NOMO-1 (cell line): ENCODE measurements around the gene SYCE3.

Experiments
- DNase-seq, 2 experiments: peaks; one replicate each; lab custom pipeline; 2025; ENCODE audit not compliant: unreplicated experiment in 2 of 2; lab: John Stamatoyannopoulos, UW

SYCE3 gene

DNA sequence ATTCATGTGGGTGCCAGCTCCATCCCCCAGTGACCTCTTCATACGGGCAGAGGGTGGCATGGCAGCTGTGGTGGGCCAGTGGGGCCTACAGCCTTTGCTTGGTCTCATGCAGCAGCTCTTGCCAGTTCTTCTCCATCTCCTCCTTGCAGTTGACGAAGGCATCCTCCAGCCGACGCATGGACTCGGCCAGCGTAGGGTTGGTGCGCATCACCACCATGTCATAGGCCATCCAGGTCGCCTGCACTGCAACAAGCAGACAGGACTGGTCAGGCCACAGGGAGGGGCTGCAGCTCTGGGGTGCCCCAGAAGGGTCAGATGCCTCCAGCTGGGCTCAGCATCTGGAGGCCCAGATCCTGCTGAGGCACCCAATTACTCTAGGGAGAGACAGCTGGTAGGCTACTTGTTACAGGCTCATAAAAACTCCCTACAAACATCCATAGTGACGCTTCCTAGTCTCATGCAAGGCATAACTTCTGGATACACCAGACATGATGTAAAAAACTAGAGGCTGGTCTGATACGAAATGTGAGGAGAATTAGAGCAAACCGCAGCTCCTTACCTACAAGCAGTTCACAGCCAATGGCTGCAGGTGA lies 11.5 kb downstream of the SYCE3 start:
- DNase-seq = no peak

DNA sequence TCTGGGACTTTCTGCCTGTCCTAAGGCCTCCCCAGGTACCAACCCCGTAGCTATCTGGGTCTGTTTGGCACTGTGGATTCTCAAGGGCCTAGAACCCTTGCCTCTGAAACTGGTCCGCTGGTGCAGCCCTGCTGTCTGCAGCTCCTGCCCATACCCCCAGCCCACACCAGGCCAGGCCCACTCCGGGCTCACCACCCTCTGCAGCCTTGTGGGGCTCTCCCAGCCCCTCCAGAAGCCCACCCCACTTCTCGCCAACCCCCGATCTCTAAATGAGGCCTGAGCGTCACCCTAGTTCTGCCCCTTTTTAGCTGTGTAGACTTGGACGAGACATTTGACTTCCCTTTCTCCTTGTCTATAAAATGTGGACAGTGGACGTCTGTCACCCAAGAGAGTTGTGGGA lies 12.3 kb downstream of the SYCE3 start:
- no peak for DNase-seq

DNA sequence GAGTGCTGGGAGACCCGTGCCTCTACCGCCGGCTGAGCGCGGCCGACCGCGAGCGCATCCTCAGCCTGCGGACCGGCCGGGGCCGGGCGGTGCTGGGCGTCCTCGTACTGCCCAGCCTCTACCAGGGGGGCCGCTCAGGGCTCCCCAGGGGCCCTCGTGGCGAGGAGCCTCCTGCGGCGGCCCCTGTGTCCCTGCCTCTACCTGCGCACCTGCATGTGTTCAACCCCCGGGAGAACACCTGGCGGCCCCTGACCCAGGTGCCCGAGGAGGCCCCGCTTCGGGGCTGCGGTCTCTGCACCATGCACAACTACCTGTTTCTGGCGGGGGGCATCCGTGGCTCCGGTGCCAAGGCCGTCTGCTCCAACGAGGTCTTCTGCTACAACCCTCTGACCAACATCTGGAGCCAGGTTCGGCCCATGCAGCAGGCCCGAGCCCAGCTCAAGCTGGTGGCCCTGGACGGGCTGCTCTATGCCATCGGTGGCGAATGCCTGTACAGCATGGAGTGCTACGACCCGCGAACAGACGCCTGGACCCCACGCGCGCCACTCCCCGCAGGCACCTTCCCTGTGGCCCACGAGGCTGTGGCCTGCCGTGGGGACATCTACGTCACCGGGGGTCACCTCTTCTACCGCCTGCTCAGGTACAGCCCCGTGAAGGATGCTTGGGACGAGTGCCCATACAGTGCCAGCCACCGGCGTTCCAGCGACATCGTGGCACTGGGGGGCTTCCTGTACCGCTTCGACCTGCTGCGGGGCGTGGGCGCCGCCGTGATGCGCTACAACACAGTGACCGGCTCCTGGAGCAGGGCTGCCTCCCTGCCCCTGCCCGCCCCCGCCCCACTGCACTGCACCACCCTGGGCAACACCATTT lies 13.6 kb downstream of the SYCE3 start:
- DNase-seq = no peak

DNA sequence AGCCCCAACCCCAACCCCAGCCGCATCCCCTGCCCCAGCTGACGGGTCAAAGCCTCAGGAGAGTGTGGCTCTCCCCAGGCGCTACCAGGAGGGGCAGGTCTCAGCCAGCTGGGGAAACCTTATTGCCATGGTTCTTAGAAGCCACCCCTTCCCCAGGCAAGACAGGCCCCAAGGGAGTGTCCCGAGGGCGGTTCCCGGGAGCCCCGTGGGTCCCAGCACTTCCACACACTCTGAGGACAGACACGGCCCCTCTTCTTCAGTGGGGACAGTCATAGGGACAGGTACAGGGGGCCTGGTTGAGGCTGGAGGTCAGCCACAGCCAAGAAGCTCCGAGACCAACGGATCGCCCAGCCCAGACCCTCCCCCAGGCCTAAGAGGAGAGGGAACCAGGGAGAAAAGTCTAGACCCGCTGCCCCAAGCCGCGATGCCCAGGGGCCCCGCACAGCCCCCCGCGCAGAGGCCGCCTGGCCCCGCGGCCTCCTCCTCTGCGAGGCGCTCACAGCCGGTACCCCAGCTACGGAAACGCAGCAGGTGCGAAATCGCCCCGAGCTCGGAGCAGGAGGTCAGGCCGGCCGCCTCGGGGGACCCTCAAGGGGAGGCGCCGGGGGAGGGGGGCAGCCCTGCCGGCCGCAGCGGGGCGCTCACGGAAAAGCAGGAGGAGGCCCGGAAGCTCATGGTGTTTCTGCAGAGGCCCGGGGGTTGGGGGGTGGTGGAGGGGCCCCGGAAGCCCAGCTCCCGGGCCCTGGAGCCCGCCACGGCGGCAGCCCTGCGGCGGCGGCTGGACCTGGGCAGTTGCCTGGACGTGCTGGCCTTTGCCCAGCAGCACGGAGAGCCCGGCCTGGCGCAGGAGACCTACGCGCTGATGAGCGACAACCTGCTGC lies 14.4 kb downstream of the SYCE3 start:
- DNase-seq = no peak

DNA sequence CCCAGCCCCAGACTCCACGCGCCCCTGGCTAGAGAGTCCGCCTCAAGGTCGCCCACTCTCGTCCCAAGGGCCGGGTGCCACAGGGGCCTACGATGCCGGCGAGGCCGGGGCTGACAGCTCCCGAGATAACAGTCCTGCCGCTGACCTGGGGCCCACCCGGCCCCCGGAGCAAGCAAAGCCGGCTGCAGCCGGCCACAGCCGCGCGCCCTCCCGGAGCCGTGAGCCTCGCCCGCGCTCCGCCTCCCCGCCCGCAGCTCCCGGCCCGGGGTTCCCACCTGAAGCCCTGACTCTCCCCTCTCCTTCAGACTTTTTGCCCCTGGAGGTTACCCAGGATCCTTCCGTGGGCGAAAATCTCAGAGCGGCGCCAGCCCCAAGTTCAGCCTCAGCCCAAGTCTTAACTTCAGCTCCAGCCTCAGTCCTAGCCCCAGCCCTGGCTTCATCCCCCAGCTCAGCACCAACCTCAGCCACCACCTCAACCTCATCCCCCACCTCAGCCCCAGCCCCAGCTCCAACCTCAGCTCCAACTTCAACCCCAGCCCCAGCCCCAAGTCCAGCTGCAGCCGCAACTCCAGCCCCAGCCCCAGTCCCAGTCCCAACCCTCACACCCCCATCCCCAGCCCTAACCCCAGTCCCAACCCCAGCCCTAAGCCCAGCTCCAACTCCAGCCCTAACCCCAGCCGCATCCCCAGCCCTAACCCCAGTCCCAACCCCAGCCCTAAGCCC lies 15.3 kb downstream of the SYCE3 start:
- no peak for DNase-seq

DNA sequence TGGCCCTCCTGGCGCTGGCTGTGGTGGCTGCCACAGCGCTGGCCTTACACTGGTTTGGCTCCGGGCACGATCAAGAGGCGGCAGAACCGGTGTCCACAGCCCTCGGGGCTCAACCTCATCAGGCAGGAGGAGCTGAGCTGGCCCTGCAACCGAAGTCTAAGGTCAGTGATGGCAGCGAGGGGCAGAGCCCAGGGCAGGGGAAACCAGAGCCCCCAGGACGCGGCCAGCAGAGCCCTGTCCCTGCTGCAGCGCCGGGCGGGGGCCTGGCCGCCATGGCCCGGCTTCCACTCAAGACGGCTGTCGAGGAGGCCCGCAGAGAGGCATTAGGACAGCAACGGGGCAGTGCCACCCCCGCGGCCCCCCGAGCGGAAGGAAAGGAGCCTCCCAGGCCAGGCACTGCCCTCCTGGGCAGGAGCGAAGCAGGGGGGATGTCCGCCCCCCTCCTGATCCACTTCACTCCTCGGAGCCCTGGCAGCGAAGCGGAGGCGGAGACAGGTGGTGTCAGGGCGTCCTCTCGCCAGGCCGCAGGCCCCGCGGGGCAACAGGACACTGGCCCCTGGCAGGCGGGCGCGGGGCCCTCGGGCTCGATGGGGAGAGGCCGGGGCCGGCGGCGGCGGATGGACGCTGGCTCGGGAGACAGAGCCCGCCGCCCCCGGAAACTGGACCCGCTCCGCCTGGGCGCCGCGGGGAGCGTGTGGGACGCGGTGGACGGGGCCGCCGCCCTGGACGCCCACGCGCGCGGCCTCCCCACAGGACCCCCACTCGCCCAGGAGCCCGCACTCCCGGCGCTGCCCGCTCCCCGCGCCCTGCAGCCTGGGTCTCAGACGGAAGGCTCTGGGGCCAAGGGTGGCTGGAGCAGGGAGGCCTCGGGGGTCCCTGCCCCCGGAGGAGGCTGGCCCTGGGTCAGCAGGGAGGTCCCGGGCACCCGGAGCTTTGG lies 16.1 kb downstream of the SYCE3 start:
- no peak for DNase-seq

DNA sequence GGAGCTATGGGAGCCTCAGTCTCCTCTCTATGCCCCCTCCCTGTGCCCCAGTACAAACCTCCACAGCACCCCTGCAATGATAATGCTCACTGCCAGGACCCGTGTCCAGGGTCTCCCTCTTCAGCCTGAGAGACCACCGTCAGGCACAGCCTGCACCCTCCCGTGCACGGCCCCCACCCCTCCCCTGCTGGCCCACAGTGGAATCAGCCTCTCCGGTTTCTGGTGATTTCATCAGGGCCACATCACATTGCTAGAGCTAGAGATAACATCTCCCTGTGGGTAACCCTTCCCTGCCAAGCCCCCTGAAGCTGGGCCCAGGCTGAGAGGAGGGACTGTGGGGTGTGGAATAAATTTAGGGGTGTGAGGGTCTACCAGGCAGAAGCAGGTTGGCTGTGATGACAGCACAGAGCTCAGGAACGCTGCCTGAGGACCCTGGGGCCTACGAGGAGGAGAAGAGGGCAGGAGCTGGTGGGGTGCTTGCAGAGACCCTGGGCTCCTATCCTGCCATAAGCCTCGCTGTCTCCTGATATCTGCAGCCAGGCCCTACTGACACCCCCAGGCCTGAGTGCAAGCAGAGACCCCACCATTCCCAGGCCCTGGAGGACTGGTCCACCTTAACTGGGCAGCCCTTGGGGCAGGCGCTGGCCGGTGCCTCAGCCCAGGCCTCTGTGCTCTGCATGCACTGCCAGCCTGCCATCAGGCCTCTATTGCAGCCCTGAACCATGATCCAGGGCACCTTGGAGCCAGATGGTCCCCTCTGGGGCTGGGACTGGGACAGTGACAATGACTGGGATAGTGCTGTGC lies 17.0 kb downstream of the SYCE3 start, which contains the start of gene KLHDC7B:
TSS of gene KLHDC7B (plus strand) at position 378 of the 804 bp plus-strand sequence. CDS start at position 723, 345 bp downstream.
- no peak for DNase-seq

DNA sequence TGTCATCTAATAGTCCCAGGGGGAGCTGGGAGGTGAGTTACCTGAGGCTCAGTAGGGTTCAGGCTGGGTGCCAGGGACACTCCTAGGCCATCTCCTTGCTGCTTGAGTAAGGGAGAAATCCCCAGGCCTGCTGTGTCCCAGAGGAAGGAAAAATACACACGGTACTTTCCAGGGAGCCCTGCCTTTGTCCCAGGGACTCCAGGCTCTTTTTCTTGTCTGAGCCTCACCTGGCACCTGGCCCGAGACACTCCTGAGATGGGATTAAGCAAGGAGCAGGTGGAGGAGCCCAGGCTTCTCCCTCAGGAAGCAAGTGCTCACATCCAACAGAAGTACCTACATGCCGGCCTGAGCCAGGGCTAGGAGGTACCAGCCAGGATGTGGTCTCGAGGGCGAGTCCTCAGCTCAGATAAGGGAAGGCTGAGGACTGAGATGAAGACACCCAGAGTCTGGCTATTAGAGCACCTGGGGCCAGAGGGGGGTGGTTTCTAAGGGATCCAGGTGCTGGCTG lies 17.9 kb downstream of the SYCE3 start:
- no peak for DNase-seq

DNA sequence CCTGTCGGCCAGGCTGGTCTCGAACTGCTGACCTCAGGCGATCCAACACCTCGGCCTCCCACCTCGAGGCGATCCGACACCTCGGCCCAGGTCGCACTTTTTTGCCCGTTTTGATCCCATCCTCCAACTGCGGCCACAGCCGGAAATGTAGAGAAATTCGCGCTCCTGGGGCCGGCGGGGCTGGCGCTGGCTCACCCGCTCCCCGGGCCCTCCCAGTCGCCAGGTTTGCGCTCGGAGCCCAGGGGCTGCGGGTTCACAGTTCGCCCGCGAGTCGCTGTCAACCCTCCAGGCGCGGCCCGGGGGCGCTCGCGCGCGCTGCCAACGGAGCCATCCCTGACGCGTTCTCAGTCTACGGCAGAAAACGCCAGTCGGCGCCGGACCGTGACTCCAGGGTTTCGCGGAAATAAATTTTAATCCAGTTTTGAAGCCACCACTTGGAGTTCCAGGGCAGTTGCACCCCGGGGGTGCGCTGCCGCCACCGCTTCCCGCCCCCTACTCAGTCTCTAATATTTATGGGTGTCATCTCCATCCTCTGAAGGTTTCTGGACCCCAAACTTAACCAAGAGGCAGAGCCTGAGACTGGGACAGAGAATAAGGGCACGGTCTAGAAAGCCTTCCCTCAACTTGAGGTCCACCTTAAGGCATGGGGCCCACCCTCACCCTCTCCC lies 18.5 kb downstream of the SYCE3 start:
- DNase-seq = peak; percentile 79 to 81

DNA sequence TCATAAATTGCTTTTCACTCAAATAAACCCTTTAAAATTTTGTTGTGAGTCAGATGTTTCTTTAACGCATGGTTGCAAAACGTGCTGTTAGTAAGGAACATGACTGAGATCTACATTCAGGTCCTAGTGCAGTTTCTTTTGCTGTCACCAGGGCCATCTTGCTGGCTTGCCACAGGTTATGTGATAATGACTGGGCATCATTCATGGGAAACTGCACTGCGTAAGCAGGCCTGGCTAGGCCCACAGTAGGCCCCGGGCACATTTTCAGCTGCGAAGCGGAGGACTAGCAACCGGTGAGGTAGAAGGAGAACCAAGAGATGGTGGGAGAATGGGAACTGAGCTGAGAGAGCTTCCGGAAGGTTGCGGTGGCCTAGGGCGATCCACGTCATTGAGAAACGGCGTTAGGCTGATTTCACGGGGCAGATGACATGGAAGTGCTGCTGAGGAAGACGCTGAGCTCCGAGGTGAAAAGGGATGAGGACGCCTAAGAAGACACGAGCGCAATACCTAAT lies 20.2 kb downstream of the SYCE3 start:
- DNase-seq = peak; percentile 75 to 94

DNA sequence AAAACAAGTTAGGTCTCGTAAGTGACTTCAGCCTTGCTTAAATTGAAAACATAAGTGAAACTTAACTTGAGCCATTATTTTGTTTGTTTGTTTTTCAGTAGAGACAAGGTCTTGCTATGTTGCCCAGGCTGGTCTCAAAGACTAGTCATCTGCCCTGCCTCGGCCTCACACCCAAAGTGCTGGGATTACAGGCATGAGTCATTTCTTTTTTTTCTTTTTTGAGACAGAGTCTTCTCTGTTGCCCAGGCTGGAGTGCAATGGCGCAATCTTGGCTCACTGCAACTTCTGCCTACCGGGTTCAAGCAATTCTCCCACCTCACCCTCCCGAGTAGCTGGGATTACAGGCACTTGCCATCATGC lies 21.1 kb downstream of the SYCE3 start:
- peak; percentile 68 to 78 for DNase-seq

DNA sequence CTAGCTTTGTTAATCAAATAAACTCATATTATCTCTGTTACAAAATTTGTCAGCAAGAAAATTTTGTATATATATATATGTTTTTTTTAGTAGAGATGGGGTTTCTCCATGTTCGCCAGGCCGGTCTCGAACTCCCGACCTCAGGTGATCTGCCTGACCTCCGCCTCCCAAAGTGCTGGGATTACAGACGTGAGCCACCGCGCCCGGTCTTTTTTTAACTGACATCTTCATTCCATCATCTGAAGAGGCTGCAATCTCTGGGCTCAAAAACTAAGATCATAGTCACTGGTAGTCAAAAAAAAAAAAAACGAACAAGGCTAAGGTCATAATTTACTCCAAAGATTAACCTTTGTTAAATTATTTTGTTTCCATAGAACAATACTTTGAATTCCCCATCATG lies 22.3 kb downstream of the SYCE3 start:
- DNase-seq = no peak

DNA sequence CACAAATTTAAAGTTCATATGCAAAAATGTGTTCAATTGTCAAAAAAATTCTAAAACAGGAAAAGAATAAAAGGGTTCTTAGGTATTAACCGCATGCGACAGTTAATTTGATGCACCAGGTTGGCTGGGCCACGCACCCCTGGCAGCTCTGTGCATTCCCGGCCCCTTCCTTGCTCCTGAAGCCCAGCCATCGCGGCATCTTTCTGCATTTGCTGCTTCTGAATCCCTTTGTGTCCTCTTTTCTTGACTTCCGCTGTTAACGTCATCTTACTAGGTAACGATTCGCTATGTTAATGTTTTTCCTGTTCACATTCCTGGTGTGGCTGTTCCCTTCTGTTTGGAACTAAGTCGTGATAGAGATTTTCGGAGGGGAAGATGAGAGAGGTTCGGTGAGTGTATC lies 25.0 kb downstream of the SYCE3 start:
- DNase-seq = peak in 1 of 2 experiments; percentile 40

DNA sequence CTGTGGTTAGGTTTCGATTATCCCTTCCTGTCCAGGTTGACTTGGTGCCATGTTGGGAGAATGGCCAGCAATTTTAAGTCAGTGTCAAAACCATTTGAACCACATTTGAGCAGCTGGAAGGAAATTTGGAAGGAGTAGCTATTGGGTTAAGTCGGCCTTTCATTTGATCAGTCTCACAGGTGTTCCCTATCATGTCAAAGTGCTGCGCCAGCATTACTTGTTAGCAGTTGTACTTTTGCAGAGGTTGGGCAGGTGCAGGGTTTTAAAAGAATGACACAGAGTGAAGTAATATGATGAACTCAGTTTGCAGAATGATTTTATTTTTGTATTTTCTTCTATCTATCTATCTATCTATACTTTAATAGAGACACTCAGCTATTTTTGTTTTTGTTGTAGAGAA lies 26.5 kb downstream of the SYCE3 start:
- DNase-seq = no peak

DNA sequence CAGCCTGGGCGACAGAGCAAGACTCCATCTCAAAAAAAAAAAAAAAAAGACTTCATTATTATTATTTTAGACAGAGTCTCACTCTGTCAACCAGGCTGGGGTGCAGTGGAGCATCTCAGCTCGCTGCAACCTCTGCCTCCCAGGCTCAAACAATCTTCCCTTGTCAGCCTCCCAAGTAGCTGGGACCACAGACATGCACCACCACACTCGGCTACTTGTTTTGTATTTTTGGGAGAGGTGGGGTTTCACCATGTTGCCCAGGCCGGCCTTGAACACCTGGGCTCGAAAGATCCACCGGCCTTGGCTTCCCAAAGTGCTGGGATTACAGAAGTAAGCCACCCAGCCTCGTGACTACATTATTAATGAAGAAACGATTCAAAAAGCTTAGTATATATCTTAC lies 27.6 kb downstream of the SYCE3 start:
- no peak for DNase-seq

DNA sequence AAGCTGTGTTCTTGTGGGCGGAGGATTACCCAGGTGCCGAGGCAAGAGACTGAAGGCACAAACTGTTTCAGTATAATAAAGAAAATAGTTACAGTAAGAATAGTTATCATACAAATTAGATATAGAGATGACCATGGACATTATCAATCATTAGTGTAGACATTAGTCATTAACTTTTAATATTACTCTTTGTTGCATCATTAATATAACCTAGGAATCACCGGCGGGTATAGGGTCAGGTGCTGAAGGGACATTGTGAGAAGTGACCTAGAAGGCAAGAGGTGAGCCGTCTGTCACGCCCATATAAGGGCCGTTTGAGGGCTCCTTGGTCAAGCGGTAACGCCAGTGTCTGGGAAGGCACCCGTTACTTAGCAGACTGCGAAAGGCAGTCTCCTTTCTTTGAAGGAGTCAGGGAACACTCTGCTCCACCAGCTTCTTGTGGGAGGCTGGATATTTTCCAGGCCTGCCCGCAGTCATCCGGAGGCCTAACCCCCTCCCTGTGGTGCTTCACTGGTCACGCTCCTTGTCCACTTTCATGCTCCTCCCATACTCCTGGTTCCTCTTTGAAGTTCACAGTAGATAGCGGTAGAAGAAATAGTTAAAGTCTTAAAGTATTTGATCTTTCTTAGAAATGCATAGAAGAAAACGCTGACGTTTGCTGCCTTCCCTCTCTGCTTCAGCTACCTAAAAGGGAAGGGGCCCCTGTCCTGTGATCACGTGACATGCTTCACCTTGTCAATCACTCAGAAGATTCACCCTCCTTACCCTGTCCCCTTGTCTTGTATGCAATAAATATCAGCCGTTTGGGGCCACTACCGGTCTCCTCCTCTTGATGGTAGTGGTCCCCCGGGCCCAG lies 28.6 kb downstream of the SYCE3 start:
- peak; percentile 32 to 59 for DNase-seq
